LNCaP clone FGC (cell line): ENCODE results near the gene CCL16.
"Not testable (repeated sequence)": the region's sequence is repeated elsewhere in the genome, so short reads cannot be mapped to it uniquely, and the experiment has no call there.

Source experiments
- DNase-seq: peaks from one replicate; pipeline ENCODE4 v3.0.0-alpha.2; 2011; ENCODE audit warnings: low read depth
- H3K4me3 ChIP-seq: 2 replicates; pipeline ENCODE4 v1.5.1; 2011; ENCODE audit warnings: mild to moderate bottlenecking, low read depth, low read length, control low read depth
- TF ChIP-seq, protein P1 (sequence below): IDR thresholded peaks from 2 replicates; pipeline ENCODE4 v1.5.1; 2012; ENCODE audit warnings: mild to moderate bottlenecking; ENCODE audit not compliant: control insufficient read depth, insufficient read depth; ENCODE audit errors: extremely low read depth

CCL16 gene

DNA sequence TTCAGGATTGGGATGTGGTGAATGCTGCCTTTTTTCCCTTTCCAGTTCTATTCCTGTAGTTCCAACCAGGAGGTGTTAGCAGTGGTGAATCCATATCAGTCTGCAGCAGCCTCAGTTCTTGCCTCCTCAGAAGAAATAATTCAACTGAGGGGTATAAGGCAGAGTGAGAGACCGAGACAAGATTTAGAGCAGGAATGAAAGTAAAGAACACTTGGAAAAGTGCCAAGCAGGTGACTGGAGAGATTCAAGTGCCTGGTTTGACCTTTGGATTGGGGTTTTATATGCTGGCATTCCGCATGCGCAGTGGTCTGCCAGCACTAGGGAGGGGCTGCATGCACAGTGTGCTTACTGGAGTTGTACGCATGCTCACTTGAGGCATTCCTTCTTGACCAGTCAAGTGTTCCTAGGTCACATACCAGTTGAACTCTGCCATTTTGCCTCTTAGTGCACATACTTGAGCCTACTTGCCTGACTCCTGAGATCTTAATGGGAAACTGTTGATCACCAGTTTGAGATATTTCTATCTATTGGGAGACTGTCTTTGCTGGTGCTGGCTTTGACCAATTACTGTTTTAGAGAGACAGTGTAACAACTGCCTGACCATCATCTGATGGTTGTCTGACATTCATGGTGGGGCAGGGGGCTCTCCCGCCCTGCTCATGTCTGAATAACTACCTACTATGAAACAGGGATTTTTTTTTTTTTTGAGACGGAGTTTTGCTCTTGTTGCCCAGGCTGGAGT is 20.7 kb upstream of the CCL16 start:
- TF ChIP-seq, protein P1, sequence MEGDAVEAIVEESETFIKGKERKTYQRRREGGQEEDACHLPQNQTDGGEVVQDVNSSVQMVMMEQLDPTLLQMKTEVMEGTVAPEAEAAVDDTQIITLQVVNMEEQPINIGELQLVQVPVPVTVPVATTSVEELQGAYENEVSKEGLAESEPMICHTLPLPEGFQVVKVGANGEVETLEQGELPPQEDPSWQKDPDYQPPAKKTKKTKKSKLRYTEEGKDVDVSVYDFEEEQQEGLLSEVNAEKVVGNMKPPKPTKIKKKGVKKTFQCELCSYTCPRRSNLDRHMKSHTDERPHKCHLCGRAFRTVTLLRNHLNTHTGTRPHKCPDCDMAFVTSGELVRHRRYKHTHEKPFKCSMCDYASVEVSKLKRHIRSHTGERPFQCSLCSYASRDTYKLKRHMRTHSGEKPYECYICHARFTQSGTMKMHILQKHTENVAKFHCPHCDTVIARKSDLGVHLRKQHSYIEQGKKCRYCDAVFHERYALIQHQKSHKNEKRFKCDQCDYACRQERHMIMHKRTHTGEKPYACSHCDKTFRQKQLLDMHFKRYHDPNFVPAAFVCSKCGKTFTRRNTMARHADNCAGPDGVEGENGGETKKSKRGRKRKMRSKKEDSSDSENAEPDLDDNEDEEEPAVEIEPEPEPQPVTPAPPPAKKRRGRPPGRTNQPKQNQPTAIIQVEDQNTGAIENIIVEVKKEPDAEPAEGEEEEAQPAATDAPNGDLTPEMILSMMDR, result no peak
- no peak overlapping the region for H3K4me3 ChIP-seq
- no peak for DNase-seq

DNA sequence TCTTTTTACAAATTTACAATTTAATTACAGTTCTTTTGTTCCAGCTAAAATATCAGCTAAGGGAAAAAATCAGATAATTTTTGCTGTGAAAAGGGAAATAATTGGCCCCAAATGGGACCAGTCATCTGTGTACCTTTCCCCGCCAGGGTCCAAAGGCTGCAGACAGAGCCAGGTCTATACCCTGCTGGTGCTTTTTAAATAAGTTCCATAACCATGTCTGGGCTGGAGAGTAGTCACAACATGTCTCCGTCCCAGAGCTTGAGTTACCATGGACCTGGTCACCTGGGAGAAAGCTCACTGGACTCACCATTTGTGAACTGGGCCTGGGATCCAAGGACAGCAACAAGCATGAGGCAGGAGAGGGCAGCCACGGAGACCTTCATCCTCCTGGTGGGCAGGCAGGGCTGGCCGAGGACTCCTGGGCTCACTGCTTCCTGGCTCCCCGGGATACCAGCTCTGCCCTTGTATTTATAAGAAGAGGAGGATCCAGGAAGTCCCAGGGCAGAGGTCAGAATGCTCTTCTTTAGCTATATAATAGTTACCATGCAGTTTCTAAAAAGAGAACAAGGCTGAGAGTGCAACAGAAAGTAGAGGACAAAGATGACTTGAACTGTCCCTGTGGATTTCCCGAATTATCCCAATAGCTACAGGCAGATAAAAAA is 19.9 kb upstream of the CCL16 start, which contains the start of gene CCL15:
Gene CCL15 (minus strand): TSS at position 444 of the 662 bp plus-strand sequence. CDS start 61 bp downstream, at position 383.
- no peak within 1 kb of the TSS for H3K4me3 ChIP-seq
- no peak for DNase-seq
- TF ChIP-seq, protein P1, result no peak

DNA sequence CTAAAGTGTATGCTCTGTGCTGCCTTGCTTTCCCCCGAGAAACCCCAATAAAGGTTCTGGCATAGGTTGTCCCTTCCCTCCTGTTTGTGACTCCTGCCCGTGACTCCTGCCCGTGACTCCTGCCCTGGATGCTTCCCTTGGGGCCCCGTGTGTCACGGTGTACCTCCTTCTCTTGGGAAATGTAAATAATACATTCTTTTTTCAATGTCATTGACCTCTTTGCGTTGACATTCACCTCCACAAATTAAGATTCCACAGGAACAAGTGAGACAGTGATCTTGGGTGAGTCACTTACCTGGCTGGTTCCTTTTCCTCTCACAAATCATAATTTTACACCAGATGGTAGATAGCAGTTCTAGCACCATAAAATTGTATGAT is 19.4 kb upstream of the CCL16 start:
- DNase-seq, result no peak
- TF ChIP-seq, protein P1, result no peak
- H3K4me3 ChIP-seq, result no peak overlapping the region

DNA sequence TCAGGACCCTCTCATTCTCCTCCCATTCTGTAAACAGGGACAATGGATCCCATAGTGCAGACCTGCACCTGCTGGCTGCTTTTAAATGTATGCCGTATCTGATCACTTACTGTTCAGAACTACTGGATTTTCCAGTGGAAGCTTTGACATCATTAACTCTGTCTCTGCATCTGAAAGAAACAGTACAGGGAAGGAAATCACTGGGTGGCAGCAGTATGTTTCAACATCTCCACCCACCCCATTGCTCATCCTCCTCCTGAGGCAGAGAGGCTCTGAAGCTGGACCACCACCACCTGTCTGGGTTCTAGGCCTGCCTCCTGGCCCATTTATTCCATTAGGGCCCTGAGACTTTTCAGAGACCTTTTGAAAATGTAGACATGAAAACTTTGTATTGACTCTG is 17.5 kb upstream of the CCL16 start:
- no peak for DNase-seq
- no peak overlapping the region for H3K4me3 ChIP-seq
- TF ChIP-seq, protein P1, result no peak

DNA sequence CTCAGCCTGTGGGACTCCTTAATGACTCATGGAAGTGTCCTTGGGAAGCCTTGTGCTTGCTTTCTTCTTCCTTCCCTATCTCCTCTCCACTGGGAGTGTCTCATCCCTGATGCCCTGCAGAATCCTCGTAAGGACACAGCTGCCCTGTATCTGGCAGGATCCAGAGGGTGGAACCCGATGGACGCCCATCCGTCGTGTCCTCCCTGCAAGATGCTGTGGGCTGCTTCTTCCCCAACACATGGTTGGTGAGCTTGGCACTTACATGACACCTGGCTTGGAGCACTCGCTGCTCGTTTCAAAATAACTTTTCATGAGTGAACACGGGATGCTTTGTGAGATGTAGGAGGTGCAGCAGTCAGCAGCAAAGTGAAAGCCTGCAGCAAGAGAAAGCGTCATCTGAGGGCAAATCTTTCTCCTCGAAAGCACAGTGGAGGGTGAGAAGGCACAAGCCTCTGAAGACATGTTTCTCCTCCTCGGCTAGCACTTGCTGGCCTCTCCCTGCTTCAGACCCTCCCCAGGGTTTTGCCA is 16.8 kb upstream of the CCL16 start:
- TF ChIP-seq, protein P1, result no peak
- no peak for DNase-seq
- no peak overlapping the region for H3K4me3 ChIP-seq

DNA sequence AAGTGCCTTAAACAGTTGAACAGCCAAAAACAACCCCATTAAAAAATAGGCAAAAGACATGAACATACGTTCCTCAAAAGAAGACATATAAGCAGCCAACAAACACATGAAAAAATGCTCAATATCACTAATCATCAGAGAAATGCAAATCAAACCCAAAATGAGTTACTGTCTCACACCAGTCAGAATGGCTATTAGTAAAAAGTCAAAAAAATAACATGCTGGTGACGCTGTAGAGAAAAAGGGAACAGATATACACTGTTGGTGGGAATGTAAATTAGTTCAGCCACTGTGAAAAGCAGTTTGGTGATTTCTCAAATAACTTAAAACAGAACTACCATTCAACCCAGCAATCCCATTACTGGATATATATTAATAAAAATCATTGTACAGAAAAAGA is 14.0 kb upstream of the CCL16 start:
- not testable (repeated sequence) for H3K4me3 ChIP-seq, DNase-seq

DNA sequence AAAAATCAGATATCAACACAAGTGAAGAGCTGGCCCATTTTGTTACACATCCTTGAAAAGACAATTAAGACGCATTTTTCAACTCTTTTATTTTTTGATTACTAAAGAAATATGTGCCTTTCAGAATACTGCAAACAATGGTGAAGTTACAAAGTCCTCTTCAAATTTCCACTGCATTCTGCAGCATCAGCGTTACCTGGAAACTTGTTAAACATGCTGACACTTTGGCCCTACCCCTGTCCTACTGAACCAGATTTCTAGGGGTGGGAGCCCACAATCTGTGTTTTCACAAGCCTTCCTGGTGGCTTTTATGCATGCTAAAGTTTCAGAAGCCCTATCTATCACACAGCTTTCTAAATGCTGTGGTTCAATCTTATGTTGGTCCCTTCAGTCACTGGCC is 9.8 kb upstream of the CCL16 start:
- no peak overlapping the region for H3K4me3 ChIP-seq
- no peak for DNase-seq
- TF ChIP-seq, protein P1, result no peak
